Neuronal stem cell (in vitro differentiated cells): ENCODE measurements around the gene SH2D7.

Experiments used
- DNase-seq: peaks from one replicate; pipeline ENCODE4 v3.0.0-alpha.2; 2013; ENCODE audit warnings: low spot score
- H2AFZ ChIP-seq: one replicate; pipeline ENCODE4 v1.6.1; 2013; ENCODE audit warnings: mild to moderate bottlenecking, low read length, inconsistent platforms
- H2AK5ac ChIP-seq: 2 replicates; pipeline ENCODE4 v1.6.1; 2013; ENCODE audit warnings: low read depth, mild to moderate bottlenecking, inconsistent platforms, low read length, moderate library complexity, mixed read lengths
- H2BK120ac ChIP-seq: 2 replicates; pipeline ENCODE4 v1.6.1; 2013; ENCODE audit warnings: low read depth, mild to moderate bottlenecking, inconsistent platforms, low read length, moderate library complexity, mixed read lengths
- H2BK12ac ChIP-seq: one replicate; pipeline ENCODE4 v1.6.1; 2013; ENCODE audit warnings: low read length, inconsistent platforms
- H2BK15ac ChIP-seq: 2 replicates; pipeline ENCODE4 v1.6.1; 2013; ENCODE audit warnings: mild to moderate bottlenecking, low read length, inconsistent platforms, mixed read lengths
- H2BK5ac ChIP-seq: one replicate; pipeline ENCODE4 v1.6.1; 2013; ENCODE audit warnings: inconsistent platforms, mild to moderate bottlenecking, low read length, moderate library complexity
- H3K14ac ChIP-seq: one replicate; pipeline ENCODE4 v1.6.1; 2013; ENCODE audit warnings: low read length, inconsistent platforms
- H3K18ac ChIP-seq: 2 replicates; pipeline ENCODE4 v1.6.1; 2013; ENCODE audit warnings: low read length, inconsistent platforms
- H3K23ac ChIP-seq: 2 replicates; pipeline ENCODE4 v1.6.1; 2013; ENCODE audit warnings: low read depth, mild to moderate bottlenecking, mixed read lengths, low read length, inconsistent platforms; ENCODE audit not compliant: poor library complexity
- H3K27ac ChIP-seq: replicated peaks from 3 replicates; pipeline ENCODE4 v1.5.1; 2013; ENCODE audit warnings: low read length, inconsistent platforms
- H3K27me3 ChIP-seq, 3 experiments: 2 replicates each; pipeline ENCODE4 v1.6.1; 2013; ENCODE audit warnings: low read length in 3 of 3, mild to moderate bottlenecking in 2 of 3, inconsistent platforms in 1 of 3, low read depth in 1 of 3, mixed read lengths in 1 of 3, moderate library complexity in 1 of 3; ENCODE audit not compliant: control insufficient read depth in 3 of 3, insufficient read depth in 3 of 3
- H3K36me3 ChIP-seq, 2 donors: replicated peaks in 1 of 2; 2 replicates each; pipeline ENCODE4 v1.6.1; 2013; ENCODE audit warnings: low read length in 2 of 2; ENCODE audit not compliant: control insufficient read depth in 2 of 2, insufficient read depth in 2 of 2
- H3K4ac ChIP-seq: 2 replicates; pipeline ENCODE4 v1.6.1; 2013; ENCODE audit warnings: inconsistent platforms, mild to moderate bottlenecking, low read length, moderate library complexity
- H3K4me1 ChIP-seq, 2 donors: 1 replicate in 1 of 2; 2 replicates in 1 of 2; pipeline ENCODE4 v1.6.1; 2013; ENCODE audit warnings: low read length in 2 of 2, low read depth in 1 of 2; ENCODE audit not compliant: control insufficient read depth in 2 of 2, insufficient read depth in 1 of 2
- H3K4me2 ChIP-seq: one replicate; pipeline ENCODE4 v1.6.1; 2013; ENCODE audit warnings: mild to moderate bottlenecking, low read length, inconsistent platforms; ENCODE audit not compliant: insufficient read depth, poor library complexity, severe bottlenecking
- H3K4me3 ChIP-seq, 2 donors: 2 replicates each; pipeline ENCODE4 v1.5.1; 2013; ENCODE audit warnings: low read length in 2 of 2, mild to moderate bottlenecking in 2 of 2, inconsistent platforms in 1 of 2, moderate library complexity in 1 of 2
- H3K79me1 ChIP-seq: one replicate; pipeline ENCODE4 v1.6.1; 2013; ENCODE audit warnings: low read depth, mild to moderate bottlenecking, inconsistent platforms, low read length, moderate library complexity
- H3K9ac ChIP-seq: one replicate; pipeline ENCODE4 v1.6.1; 2013; ENCODE audit warnings: mild to moderate bottlenecking, low read depth, low read length, inconsistent platforms; ENCODE audit not compliant: poor library complexity
- H3K9me3 ChIP-seq, 2 donors: replicated peaks in 1 of 2; 2 replicates each; pipeline versions ENCODE3 to v1.6.1; 2013; ENCODE audit warnings: low read length in 2 of 2, mild to moderate bottlenecking in 2 of 2, inconsistent platforms in 1 of 2, low read depth in 1 of 2, mixed read lengths in 1 of 2, moderate library complexity in 1 of 2; ENCODE audit not compliant: control insufficient read depth in 2 of 2, insufficient read depth in 1 of 2
- H4K8ac ChIP-seq: one replicate; pipeline ENCODE4 v1.6.1; 2013; ENCODE audit warnings: low read depth, mild to moderate bottlenecking, inconsistent platforms, low read length, moderate library complexity
- H4K91ac ChIP-seq: one replicate; pipeline ENCODE4 v1.6.1; 2013; ENCODE audit warnings: low read length, low read depth, mild to moderate bottlenecking, inconsistent platforms; ENCODE audit not compliant: poor library complexity
- WGBS, 2 donors: extraction: QIAGEN DNeasy Blood & Tissue Kit; methylation state at CpG; one replicate each; pipeline ENCODE4 v1.1.7; 2013; ENCODE audit warnings: missing lambda C conversion rate in 2 of 2, mixed read lengths in 1 of 2; ENCODE audit not compliant: insufficient read length in 2 of 2, insufficient replicate concordance in 1 of 2; ENCODE audit errors: extremely low coverage in 2 of 2; 5-methylcytosine and 5-hydroxymethylcytosine counted together

Gene SH2D7

DNA sequence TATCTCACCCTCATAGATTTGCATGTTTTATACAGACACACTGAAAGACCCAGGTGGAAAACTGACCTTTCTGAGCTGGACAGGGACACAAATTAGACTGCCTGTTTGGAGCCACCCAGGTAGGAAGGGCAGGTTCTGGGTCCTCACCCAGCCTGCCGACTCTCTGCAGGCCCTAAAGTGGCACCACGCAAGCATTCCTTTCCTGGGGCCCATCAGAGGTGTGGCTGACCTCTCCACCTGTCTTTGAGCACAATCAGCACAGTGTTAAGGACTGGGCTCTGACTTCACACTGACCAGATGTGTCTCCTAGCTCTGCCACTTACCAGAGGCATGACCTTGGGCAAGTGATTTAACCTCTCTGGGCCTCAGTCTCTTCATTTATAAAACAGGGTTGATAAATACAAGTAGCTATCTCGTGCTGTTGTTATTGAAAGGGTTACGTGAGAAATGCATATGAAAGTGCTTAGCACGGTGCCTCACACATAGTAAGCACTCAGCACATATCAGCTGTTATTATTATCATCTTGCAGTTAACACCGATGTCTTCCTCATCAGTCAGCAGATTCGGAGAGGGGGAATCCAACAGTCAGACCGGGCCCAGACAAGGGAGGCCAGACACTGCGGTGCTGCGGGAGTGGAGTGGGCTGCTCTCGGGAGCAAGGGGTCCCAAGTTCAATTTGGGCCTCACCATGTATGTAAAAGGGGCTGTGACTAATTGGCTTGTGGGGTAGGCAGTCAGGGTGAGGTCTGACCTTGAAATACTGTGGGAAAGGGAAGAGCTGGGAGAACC, 12.9 kb upstream of the SH2D7 start:
- Histone ChIP-seq H3K23ac (no peak overlapping the region), H3K4ac (no peak overlapping the region), H3K27me3 (peaks cover 0 to 35% (median 2%) of the 10 kb centered on the region in 3 experiments), H3K4me2 (no peak overlapping the region), H3K18ac (no peak overlapping the region), H3K36me3 (no peaks in the 10 kb centered on the region), H3K4me1 (peaks cover 10 to 11% of the 10 kb centered on the region in 2 donors), H2BK15ac (no peak overlapping the region), H3K79me1 (no peaks in the 10 kb centered on the region), H2AFZ (peak overlapping the region; percentile 8), H2BK120ac (no peak overlapping the region), H3K9ac (no peak overlapping the region), H4K8ac (no peak overlapping the region), H4K91ac (no peak overlapping the region), H3K14ac (no peak overlapping the region), H2BK5ac (no peak overlapping the region), H2AK5ac (no peak overlapping the region), H3K9me3 (no peaks in the 10 kb centered on the region), H3K4me3 (no peak overlapping the region), H3K27ac (no peak overlapping the region), H2BK12ac (no peak overlapping the region)
- DNase-seq, result no peak
- WGBS, 2 donors, result no CpG with 5 or more reads among the region's 11 CpGs

DNA sequence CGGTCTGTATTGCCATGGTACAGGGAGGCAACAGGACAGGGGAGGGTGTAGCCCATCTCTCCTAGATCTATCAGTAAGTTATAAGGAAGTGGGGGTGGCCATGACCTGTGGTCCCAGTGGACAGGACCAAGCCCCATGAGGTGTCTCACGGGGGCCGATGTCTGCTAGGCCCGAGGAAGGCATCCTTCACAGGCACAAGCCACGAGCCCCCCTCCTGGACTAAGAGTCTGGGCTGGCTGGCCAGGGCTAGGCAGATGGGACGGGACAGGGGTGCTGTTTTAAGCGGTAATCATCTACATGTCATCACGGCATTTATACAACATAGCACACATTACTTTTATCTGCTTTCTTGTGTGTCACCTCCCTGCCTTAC, 12.3 kb upstream of the SH2D7 start:
- no peak overlapping the region for H3K23ac ChIP-seq
- peaks cover 0 to 35% (median 2%) of the 10 kb centered on the region in 3 experiments for H3K27me3 ChIP-seq
- no peak overlapping the region for H4K91ac ChIP-seq
- H3K4ac ChIP-seq, result no peak overlapping the region
- H3K14ac ChIP-seq, result no peak overlapping the region
- DNase-seq, result no peak
- no peak overlapping the region for H3K4me3 ChIP-seq
- no CpG with 5 or more reads among the region's 8 CpGs for WGBS, 2 donors
- no peaks in the 10 kb centered on the region for H3K79me1 ChIP-seq
- H2AFZ ChIP-seq, result no peak overlapping the region
- H2BK5ac ChIP-seq, result no peak overlapping the region
- H4K8ac ChIP-seq, result no peak overlapping the region
- H2BK15ac ChIP-seq, result no peak overlapping the region
- H2AK5ac ChIP-seq, result no peak overlapping the region
- H3K9me3 ChIP-seq, result no peaks in the 10 kb centered on the region
- H3K4me2 ChIP-seq, result no peak overlapping the region
- no peak overlapping the region for H3K9ac ChIP-seq
- no peak overlapping the region for H2BK12ac ChIP-seq
- H3K4me1 ChIP-seq, result peaks cover 10 to 11% of the 10 kb centered on the region in 2 donors
- no peak overlapping the region for H3K27ac ChIP-seq
- no peak overlapping the region for H2BK120ac ChIP-seq
- no peak overlapping the region for H3K18ac ChIP-seq
- no peaks in the 10 kb centered on the region for H3K36me3 ChIP-seq

DNA sequence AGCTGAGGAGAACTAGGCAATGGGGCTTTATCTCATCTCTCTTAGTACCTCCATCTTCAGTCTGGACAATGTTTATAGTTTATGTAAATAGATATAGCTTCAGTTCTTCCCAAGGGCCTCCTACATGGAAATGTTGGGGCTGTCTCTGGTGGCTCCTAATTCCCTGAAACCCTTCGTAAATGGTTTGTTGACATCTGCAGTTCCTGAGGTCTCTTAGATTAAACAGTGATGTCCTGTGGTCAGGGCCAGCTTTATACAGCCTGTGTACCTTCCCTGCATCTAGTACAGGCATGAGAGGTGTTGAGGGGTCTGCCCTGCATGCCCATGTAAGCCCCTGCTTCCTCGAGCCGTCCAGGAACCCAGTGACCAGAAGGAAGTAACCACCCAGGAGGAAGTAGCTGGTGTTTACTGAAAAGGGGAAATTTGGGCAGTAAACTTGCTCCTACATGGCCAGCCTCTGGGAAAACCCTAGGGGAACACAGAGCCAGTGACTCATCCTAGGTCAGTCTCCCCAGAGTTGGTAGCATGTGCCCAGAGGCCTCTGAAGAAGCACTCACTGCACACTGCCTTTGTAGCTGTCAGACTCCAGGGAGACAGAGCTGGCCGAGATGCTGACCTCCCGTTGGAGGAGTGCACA, 10.1 kb upstream of the SH2D7 start:
- no peak overlapping the region for H2BK15ac ChIP-seq
- no peaks in the 10 kb centered on the region for H3K4me1 ChIP-seq
- no peaks in the 10 kb centered on the region for H3K36me3 ChIP-seq
- no peak overlapping the region for H3K27ac ChIP-seq
- no peak overlapping the region for H2BK5ac ChIP-seq
- peak overlapping the region; percentile 63 for H3K14ac ChIP-seq
- no peak overlapping the region for H3K4ac ChIP-seq
- no CpG with 5 or more reads among the region's 5 CpGs for WGBS, 2 donors
- H2BK120ac ChIP-seq, result no peak overlapping the region
- no peak overlapping the region for H2AFZ ChIP-seq
- no peak overlapping the region for H3K9ac ChIP-seq
- H3K4me3 ChIP-seq, result no peak overlapping the region
- no peak overlapping the region for H4K8ac ChIP-seq
- H3K18ac ChIP-seq, result no peak overlapping the region
- no peak overlapping the region for H2AK5ac ChIP-seq
- H3K27me3 ChIP-seq, result peaks cover 0 to 37% (median 2%) of the 10 kb centered on the region in 3 experiments
- H3K79me1 ChIP-seq, result no peaks in the 10 kb centered on the region
- H3K4me2 ChIP-seq, result no peak overlapping the region
- DNase-seq, result no peak
- H4K91ac ChIP-seq, result no peak overlapping the region
- no peak overlapping the region for H2BK12ac ChIP-seq
- H3K23ac ChIP-seq, result no peak overlapping the region
- H3K9me3 ChIP-seq, result no peaks in the 10 kb centered on the region

DNA sequence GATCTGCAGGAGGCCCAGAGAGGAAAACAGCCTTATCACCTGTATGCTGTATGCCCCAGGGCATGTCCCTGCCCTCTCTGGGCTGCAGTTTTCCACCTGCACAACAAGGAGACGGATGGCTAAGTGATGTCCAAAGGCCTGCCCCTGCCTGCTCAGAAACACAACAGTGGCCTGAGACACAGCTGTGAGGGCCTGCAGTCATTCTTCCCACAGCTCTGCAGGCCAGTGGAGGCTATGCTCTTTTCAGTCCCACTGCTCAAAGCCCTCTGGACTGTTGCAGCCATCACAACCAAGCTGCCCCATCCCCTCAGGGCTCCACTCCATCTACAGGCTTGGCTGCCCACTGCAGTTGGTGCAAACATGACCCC, 9.6 kb upstream of the SH2D7 start:
- H3K18ac ChIP-seq, result no peak overlapping the region
- no peak overlapping the region for H3K14ac ChIP-seq
- H3K79me1 ChIP-seq, result no peaks in the 10 kb centered on the region
- peak overlapping the region; percentile 83 for H2BK120ac ChIP-seq
- no peak for DNase-seq
- H3K23ac ChIP-seq, result peak overlapping the region; percentile 44
- no peaks in the 10 kb centered on the region for H3K36me3 ChIP-seq
- H3K9ac ChIP-seq, result no peak overlapping the region
- H2BK15ac ChIP-seq, result no peak overlapping the region
- no peak overlapping the region for H3K4ac ChIP-seq
- no peak overlapping the region for H2BK12ac ChIP-seq
- peak overlapping the region; percentile 54 for H2AK5ac ChIP-seq
- no peaks in the 10 kb centered on the region for H3K4me1 ChIP-seq
- H3K27me3 ChIP-seq, result peaks cover 0 to 37% (median 2%) of the 10 kb centered on the region in 3 experiments
- whole genome bisulfite sequencing, 2 donors, result no CpG with 5 or more reads among the region's 1 CpG
- no peak overlapping the region for H4K8ac ChIP-seq
- H3K27ac ChIP-seq, result no peak overlapping the region
- H3K4me3 ChIP-seq, result no peak overlapping the region
- no peak overlapping the region for H4K91ac ChIP-seq
- no peak overlapping the region for H2BK5ac ChIP-seq
- no peak overlapping the region for H3K4me2 ChIP-seq
- no peak overlapping the region for H2AFZ ChIP-seq
- H3K9me3 ChIP-seq, result no peaks in the 10 kb centered on the region
